AG04449 (cell line): ENCODE measurements around the gene GRIN3B.

Experiments
- CTCF ChIA-PET: fragments of 350-600 bp; formaldehyde crosslinking; extraction: SDS; loops from one replicate; lab custom pipeline; 2021; ENCODE audit warnings: antibody characterized with exemption; lab: Yijun Ruan, JAX
- POLR2A ChIA-PET: fragments of 400-600, 350-600 bp; formaldehyde crosslinking; extraction: SDS; loops from one replicate; lab custom pipeline; 2020; ENCODE audit warnings: antibody characterized with exemption, inconsistent platforms; lab: Yijun Ruan, JAX
- DNase-seq: peaks from one replicate; pipeline ENCODE4 v3.0.0-alpha.2; 2010; ENCODE audit warnings: low read depth, low spot score
- H3K4me3 ChIP-seq: 2 replicates; pipeline ENCODE4 v1.5.1; 2011; ENCODE audit warnings: low read depth, mild to moderate bottlenecking, control low read depth, low read length
- TF ChIP-seq, protein P1 (sequence below): IDR thresholded peaks from one replicate; pipeline ENCODE4 v1.5.1; 2011; ENCODE audit warnings: mild to moderate bottlenecking, moderate library complexity, low read length, control low read depth, inconsistent platforms; ENCODE audit not compliant: insufficient read depth; ENCODE audit errors: missing control alignments

The GRIN3B gene

DNA sequence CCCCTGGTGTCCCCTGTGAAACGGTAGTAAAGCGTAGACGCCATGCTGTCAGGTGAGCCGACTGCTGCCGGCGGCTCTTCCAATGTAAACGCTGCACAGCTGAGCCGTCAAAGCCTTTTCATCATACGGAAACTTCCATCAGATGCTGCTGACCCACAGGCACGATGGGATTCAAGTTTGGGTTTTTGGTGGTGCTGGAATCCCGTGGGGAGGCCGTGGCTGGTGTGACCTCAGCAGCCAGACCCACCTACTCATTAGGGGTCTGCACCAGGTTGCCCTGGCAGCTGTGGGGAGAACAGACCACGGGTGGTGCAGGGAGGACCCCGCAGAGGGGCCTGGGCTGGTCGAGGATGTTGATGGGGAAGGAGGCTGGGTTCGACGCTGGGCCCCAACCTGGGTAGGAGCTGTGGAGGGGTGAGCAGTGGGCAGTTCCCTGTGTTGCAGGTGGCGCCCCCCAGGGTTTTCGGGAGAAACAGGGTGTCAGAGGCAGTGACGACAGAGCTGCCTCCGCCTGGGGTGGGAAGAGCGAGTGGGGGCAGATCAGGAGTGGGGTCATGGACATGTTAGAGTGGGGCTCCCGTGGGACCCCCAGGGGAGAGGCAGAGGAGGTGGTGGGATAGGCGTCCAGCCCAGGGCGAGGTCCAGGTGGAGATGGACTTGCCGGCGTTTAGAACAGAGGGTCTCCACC lies 6.6 kb downstream of the GRIN3B start:
- H3K4me3 ChIP-seq, result no peak overlapping the region
- POLR2A ChIA-PET, result no interaction called here
- TF ChIP-seq, protein P1, sequence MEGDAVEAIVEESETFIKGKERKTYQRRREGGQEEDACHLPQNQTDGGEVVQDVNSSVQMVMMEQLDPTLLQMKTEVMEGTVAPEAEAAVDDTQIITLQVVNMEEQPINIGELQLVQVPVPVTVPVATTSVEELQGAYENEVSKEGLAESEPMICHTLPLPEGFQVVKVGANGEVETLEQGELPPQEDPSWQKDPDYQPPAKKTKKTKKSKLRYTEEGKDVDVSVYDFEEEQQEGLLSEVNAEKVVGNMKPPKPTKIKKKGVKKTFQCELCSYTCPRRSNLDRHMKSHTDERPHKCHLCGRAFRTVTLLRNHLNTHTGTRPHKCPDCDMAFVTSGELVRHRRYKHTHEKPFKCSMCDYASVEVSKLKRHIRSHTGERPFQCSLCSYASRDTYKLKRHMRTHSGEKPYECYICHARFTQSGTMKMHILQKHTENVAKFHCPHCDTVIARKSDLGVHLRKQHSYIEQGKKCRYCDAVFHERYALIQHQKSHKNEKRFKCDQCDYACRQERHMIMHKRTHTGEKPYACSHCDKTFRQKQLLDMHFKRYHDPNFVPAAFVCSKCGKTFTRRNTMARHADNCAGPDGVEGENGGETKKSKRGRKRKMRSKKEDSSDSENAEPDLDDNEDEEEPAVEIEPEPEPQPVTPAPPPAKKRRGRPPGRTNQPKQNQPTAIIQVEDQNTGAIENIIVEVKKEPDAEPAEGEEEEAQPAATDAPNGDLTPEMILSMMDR, result no peak
- DNase-seq, result no peak
- CTCF ChIA-PET, result interaction anchor here (1.0 to 2.3 kb wide), 3 partner anchors 8 to 82 kb away, joined by 3 to 8 read pairs (median 5); no protein-coding TSS in a partner anchor

DNA sequence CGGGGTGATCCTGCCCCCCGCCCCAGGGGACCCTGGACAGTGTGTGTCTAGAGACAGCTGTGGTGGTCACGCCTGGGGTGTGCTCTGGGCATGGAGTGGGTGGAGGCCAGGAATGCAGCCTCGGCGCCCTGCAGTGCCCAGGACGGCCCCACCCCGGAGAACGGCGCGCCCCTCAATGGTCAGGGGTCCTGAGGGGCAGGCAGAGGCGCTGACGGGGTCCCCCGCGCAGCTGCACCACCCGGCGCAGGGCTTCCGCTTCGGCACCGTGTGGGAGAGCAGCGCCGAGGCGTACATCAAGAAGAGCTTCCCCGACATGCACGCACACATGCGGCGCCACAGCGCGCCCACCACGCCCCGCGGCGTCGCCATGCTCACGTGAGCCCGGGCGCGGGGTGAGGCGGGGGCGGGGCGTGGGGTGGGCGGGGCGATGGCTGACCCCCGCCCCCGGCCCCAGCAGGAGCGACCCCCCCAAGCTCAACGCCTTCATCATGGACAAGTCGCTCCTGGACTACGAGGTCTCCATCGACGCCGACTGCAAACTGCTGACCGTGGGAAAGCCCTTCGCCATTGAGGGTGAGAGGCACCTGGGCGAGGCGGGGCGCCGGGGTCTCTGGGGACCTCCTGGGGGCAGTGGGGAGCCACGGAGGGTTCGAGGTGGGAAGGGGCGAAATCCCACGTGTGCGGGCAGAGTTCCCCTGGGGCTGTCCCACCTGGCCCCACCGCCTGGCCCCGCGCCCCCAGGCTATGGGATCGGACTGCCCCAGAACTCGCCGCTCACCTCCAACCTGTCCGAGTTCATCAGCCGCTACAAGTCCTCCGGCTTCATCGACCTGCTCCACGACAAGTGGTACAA lies 7.4 kb downstream of the GRIN3B start:
- ChIA-PET POLR2A (no interaction called here), CTCF (interaction anchor here (1.0 to 1.2 kb wide), 2 partner anchors 9 to 83 kb away, joined by 3 to 5 read pairs; no protein-coding TSS in a partner anchor)
- DNase-seq, result no peak
- TF ChIP-seq, protein P1, result no peak
- H3K4me3 ChIP-seq, result no peak overlapping the region

DNA sequence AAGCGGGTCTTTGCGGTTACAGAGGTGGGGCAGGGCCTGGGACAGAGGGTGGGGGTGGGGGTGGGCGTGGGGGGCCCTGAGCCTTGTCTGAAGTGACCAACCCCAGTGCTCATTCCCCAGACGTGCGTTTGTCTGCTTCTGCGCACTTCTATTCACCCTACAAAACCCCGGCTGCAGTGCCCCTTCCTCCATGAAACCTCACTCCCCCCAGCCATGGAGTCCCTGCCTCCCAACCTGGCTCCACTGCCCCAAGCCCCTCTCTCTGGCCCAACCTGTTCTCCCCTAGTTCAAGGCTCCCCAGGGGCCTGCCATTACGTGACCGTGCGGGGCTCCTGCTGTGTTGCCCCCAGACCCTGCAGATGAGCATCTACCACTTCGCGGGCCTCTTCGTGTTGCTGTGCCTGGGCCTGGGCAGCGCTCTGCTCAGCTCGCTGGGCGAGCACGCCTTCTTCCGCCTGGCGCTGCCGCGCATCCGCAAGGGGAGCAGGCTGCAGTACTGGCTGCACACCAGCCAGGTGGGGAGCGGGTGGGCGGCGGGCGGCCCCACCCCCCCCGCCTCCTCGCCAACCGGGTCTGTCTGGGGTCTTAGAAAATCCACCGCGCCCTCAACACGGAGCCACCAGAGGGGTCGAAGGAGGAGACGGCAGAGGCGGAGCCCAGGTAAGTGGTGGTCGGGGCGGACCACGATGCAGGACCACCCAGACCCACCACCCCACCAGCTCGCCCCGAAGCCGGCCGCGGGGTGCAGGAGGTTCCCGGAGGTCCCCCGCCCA lies 8.2 kb downstream of the GRIN3B start:
- ChIA-PET CTCF (interaction anchor here (1.2 kb wide), 1 partner anchor 84 kb away, joined by 5 read pairs; no protein-coding TSS in a partner anchor), POLR2A (no interaction called here)
- no peak for DNase-seq
- TF ChIP-seq, protein P1, result no peak
- no peak overlapping the region for H3K4me3 ChIP-seq

DNA sequence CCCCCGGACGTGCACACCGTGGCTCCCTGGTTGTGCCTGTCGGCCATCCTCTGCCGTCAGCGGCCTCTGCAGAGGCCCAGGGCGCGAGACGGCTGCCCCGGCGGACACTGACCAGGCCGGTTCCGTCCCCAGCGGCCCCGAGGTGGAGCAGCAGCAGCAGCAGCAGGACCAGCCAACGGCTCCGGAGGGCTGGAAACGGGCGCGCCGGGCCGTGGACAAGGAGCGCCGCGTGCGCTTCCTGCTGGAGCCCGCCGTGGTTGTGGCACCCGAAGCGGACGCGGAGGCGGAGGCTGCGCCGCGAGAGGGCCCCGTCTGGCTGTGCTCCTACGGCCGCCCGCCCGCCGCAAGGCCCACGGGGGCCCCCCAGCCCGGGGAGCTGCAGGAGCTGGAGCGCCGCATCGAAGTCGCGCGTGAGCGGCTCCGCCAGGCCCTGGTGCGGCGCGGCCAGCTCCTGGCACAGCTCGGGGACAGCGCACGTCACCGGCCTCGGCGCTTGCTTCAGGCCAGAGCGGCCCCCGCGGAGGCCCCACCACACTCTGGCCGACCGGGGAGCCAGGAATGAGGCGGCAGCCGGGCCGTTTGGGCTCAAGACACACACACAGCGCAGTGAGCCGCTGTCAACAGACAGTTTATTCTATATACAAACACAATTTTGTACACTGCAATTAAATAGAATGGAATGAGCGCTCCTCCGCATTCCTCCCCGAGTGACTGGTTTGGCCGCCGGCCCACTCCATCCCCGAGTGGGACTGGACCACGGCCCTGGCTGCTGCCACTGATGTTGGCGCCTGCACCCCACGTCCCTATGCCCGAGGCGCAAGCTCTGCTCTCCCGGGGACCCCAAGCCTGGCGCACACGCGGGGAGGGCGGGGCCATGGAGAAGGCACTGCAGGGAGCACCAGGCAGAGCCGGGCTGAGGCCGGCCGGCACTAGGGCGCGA lies 9.1 kb downstream of the GRIN3B start:
- ChIA-PET CTCF (interaction anchor here (1.5 kb wide), 1 partner anchor 11 kb away, joined by 3 read pairs; no protein-coding TSS in a partner anchor), POLR2A (interaction anchor here (0.8 to 1.2 kb wide), 2 partner anchors 12 to 254 kb away, joined by 3 to 4 read pairs; partner anchors contain the start of genes RNU6-2 and TMEM259)
- TF ChIP-seq, protein P1, result no peak
- H3K4me3 ChIP-seq, result no peak overlapping the region
- DNase-seq, result no peak

DNA sequence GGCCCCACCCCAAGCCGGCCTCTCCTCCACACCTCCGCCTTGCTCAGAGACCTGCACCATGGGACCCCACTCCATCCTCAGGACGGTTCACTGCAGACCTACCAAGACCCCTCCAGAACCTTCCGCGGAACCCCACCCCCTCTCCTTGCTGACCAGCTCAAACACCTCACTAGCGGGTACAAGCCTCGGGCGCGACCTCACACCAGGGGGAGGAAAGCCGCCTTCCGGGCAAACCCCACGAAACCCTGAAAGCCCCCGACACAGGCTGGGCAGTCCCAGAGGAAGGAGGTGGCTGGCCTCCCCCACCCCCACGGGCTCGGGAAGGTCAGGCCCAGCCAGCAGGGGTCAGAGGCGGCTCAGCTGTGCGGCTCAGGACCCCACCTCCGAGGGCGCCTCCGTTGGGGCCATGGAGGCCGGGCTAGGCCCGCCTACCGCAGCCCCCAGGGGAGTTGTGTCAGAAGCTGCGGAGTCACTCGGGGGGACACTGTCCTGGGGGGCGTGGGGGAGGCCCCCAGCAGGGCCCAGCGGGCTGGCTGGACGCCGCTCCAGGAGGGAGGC lies 9.8 kb downstream of the GRIN3B start:
- no peak for DNase-seq
- TF ChIP-seq, protein P1, result no peak
- CTCF ChIA-PET, result interaction anchor here (1.5 kb wide), 1 partner anchor 10 kb away, joined by 3 read pairs; no protein-coding TSS in a partner anchor
- no peak overlapping the region for H3K4me3 ChIP-seq
- POLR2A ChIA-PET, result interaction anchor here (0.8 to 1.2 kb wide), 2 partner anchors 11 to 254 kb away, joined by 3 to 4 read pairs; partner anchors contain the start of genes RNU6-2 and TMEM259
